ENCODE data around the gene SH3RF2.

Gene SH3RF2

DNA sequence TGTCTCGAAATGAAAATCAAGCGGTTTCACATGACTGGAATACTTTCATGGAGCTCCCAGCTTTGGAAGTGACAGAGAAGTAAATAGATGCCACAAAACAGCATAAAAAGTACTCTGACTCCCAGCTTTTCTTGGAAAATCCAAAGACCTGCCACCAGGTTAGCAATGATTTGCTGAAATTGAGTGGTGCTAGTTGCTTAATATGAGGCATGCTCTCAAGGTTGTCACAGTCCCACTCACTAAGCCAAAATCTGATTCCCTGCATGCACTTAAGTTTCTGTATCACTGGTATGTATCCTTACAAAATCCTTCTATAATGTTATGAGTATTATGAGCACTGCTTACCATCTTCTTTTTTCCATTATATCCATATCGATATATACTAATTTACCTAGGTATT lies 13.0 kb upstream of the SH3RF2 start:
- DNase-seq, result no peak

DNA sequence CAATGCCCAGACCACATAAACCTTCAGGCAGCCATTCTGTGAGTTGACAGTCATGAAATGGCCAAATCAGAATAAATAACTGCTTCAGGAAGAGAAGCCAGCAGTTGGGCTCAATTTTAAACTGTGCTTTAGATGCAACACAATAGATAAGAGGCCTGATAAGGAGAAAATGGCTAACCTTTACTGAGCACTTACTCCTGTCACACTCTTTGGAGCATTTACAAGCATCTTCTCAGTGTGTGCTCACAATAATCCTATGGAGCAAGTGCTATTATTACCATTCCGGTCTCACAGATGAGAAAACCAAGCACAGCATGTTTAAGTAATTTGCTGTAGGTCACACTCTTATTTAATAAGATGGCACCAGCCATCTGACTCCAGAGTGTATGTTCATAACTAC lies 11.5 kb upstream of the SH3RF2 start:
- no peak for DNase-seq

DNA sequence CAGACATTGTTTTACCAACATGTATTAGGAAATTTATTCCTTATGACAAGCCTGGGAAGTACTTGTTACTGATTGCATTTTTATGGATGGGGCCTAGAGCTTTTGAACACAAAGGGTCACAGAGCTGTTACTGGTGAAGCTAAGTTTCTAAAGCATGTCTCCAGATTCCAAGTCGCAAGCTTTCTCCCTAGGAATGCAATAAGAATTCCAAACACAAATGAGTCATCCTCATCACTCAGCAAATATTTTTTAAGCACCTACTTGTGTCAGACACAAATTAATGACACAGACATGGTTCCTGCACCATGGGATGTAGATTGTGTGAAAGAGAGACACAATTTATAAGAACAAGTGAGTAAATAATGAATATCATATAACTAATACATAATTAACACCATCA lies 11.0 kb upstream of the SH3RF2 start:
- peak; percentile 72 to 87 for DNase-seq

DNA sequence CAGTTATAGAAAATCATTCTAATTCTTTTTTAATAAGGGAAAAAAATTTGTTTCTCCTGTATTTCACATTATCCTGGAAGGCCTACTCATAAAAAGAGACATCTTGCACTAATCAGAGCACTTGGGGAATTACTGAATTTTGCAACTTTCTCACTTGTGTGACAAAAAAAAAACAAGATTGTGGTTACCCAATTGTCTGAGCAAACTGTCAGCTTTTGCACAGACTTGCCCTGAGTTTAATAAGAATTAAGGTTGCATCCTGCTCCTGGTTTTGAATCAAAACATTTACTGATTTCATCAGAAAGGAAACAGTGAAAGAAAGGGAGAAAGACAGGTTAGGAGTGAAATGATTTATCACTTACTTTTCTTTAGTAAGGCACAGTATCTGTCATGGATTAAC lies 10.6 kb upstream of the SH3RF2 start:
- no peak for DNase-seq

DNA sequence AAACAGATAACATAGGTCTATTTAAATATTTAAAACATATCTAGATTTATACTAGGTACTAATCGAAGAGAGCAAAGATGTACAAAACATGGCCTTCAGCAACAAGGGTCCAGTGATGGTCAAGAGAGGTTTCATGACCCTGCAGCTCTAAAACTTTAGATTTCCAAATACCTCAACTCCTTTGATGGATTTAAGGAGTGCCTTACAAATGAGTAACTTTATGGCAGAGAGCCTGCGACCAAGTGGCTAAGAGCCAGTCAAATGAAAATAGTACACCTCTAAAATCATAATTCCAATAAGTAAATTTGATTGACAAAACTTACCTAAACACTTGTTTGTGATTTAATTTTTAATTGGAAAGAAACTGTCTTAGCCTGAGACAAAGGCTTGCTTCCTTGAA lies 4.7 kb upstream of the SH3RF2 start:
- no peak for DNase-seq

DNA sequence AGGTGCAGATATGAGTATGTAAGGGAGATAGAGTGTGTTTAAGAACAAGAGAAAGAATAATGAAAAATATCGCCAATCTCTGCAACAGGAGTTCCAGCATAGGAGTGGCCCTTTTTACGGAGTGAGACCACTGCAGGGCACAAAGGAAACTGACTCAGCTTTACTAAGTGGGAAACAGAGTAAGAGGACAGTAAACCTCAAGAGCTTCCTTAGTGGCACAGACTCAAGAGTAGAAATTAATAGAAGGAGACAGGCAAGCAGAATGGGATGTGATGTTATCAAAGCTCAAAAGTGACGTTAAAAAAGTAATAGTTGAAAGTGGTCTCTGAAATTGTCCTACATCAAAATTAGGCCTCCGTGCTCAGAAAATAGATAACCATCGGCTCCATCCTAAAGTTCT lies 2.1 kb upstream of the SH3RF2 start:
- DNase-seq, result no peak

DNA sequence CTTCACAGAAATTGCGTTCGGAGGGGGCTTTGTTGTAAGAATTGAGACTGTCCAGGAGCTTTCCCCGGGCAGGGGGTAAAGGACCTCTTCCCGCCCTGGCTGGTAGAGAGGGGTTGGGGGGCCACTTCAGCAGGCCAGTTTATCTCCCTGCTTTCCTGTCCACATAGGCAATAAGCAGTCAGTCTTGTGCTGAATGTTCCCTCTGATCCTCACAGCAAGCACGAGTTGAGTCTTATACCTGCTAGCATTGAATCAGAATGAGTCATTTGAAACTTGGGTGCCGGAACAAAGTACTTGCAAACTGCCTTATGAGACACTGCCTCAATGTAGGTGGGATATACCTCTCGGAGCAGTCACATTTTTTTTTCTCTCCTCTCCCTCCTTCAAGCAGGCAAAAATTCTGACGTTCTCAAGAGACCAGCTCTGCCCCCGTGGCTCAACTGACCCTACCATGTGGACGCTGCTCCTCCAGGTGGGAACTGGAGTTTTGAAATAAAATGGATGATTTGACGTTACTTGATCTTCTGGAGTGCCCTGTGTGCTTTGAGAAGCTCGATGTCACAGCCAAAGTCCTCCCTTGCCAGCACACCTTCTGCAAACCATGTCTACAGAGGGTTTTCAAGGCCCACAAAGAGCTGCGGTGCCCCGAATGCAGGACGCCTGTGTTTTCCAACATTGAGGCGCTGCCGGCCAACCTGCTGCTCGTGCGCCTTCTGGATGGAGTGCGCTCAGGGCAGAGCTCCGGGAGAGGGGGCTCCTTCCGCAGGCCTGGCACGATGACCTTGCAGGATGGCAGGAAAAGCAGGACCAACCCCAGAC lies 1.3 kb downstream of the SH3RF2 start:
- DNase-seq, result no peak

DNA sequence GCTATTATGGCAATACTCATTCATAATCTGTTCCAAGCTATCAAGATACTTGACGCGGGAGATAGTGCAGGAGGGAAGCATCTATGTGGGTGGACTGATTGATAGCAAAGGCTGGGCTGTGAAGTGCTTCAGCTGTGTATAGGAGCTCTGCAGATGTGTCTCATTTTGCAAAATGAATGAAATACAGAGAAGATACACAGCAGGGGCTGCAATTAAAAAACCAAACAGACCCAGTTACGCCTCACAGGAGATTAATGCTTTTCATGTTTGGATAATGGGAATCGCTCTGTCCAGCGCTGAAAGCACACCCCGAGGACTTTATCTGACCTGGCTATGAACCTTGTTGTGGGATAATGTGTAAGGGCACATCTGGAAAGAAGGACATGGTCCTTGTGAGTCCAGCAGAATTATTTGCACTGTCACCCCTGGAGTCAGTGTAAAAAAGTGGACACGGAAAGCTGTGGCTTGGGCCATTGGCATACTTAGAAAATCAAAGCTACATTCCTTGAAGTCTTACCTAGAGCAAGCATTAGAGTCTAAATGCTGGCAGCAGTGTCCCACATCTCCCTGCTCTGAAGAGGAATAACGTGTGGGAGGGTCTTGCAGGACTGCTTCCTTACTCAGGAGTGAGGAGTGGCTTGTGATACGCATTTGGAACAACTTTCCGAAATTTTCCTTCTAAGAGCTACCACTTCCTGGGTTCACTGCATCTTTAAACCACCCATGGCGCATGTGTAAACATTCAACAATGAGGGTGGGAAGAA lies 2.6 kb downstream of the SH3RF2 start:
- no peak for DNase-seq

DNA sequence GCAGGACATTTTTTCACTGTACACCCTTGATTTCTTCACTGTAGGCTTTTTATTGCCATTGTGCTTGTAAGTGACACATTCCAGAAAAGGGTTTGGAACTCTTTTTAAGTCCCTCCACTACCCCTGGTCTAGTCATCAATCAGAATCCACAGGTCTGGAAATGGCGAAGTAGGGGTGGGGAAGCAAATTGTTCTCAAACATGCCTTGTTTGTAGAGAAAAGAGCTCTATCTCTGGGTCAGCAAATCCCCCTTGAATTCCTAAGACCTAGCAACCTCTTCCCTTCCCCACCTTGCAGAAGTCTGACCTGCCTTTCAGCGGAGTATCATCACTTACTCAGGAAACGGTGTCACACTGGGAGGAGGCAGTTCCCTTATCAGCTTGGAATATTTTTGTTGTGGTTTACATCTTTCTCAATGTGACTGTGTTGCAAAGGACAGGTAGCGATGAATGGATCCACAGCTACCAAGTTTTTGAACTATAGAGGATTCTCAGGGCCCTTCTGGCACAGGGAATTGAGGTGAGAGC lies 3.2 kb downstream of the SH3RF2 start:
- no peak for DNase-seq

DNA sequence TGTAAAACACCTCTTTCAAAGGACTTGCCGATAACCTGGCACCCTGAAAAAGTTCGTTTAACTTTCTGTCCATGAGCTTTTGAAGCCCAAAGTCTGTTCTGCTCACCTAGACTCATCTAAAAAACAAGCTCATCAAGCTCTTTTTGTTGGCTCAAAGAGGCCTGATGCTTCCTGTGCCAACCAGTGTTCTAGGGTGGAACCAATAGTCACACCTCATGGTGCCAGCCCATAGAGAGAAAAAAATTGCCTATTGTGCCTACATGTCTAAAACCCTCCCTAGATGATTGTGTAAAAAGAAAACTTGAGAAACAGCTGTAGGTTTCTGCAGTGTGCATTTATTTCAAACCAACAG lies 4.7 kb downstream of the SH3RF2 start:
- no peak for DNase-seq

DNA sequence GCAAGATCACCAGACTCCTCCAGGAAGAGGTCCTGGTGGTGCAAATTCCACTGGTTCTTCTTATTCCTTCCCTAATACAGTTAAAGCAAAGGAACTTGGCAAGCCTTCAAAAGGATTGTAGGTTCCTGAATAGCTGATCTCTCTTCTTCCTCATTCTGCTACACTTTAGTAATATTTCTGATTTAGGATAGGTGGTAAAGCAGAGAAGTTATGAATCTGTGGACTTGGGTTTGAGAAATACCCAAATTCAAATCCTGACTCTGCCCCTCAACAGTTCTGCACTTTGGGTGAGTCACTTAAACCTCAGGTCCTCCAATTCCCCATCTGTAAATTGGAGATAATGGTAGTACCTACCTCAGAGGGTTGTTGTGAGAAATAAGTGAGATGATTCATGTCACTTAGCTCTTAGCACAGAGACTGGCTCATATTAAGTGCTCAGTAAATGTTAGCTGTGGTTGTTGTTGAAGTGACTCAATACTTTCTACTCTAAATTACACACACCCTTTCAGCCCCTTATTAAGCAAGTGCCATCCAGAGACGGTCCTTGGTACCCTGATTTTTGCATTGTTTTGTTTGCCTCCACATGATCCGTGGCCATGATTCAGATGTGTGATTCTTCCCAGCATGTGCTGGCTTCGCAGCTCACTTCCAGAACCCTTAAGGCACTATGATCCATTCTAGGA lies 5.2 kb downstream of the SH3RF2 start:
- no peak for DNase-seq

DNA sequence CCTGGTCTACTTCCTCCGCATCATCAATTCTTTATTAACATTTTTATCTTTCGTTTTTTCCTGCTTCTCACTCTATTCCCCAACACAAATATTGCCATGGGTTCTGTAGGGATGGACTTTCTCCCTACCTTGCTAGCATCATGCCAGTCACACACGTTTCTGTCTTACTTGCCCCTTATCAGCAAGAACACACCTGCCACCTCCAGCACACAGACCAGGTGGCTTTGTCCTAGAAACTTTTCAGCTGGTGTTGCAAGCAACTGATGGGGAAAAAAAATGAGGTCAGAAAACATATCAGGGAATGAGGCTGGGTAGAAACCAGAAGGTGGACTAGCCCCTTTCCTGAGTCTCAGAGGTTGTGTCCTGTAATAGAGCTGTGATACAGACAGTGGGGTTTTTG lies 5.8 kb downstream of the SH3RF2 start:
- DNase-seq, result no peak

DNA sequence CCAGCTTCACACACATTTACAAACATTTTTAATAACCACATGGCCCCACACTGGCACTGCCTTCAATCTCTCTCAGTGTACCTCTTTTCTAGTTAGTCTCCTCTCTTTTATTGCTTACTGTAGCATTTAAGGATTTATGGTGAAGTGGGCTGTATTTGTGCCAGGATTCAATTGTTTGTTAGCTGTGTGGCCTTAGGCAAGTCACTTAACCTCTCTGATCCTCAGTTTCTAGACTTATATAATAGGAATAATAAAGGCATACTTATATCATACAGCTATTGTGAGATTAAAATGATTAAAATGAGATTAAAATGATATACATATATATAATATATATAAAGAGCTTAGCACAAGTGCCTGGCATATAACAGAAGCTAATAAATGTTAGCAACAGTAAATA lies 6.4 kb downstream of the SH3RF2 start:
- DNase-seq, result no peak

DNA sequence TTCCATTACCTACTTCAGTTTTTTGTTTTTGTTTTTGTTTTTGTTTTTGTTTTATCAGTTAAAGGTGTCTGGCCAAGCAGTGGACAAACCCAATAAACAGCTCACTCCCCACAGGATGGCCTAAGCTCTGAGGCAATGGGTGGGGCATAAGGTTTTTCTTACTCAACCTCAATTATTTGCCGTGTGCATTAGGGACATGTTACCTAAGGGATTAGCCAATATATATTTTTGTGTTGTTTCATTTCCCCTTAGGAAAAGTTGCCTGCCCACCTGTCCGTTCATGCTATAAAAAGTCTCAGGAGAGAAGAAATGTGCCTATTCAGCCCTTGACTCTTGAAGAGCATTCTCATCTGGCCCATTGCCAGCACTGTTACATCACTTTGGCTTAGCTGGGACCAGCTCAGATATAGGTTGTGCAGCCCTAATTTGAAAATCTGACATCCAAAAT lies 7.3 kb downstream of the SH3RF2 start:
- DNase-seq, result no peak

DNA sequence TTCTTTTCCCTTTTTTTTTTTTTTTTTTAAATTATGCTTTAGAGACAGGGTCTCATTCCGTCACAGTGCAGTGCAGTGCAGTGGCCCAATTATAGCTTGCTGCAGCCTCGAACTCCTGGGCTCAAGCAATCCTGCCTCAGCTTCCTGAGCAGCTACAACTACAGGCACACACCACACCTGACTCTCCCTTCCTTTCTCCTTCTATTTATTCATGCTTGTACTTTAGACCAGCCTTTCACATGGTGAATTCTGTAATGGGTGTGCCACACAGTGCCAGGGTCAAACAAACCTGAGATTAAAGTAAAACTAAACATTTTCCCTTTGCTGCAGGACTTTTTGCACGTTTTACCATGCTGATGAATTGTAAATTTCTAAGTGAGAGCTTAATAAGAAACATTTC lies 8.0 kb downstream of the SH3RF2 start:
- no peak for DNase-seq

DNA sequence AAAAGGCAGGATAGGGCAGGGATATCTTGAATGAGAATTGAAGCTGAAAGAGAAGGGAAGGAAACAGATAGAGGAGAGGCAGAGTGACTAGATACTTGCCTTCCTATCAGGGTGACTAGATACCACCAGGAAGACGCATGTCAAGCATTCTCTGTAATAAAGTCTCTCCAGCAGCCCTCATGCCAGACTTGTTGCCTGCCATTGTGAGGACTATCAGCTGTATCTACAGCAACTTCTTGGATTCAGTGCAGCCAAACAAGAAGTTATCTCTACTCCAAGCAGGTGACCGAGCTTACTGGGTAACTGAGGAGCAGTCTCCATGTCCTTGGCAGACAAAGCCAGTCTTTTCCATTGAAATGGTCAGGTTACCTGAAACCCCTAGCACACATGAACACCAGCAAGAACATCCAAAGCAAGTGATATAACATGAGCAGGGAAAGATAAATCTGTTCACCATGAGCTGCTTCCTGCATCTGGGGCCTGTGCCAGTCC lies 9.3 kb downstream of the SH3RF2 start:
- DNase-seq, result no peak

DNA sequence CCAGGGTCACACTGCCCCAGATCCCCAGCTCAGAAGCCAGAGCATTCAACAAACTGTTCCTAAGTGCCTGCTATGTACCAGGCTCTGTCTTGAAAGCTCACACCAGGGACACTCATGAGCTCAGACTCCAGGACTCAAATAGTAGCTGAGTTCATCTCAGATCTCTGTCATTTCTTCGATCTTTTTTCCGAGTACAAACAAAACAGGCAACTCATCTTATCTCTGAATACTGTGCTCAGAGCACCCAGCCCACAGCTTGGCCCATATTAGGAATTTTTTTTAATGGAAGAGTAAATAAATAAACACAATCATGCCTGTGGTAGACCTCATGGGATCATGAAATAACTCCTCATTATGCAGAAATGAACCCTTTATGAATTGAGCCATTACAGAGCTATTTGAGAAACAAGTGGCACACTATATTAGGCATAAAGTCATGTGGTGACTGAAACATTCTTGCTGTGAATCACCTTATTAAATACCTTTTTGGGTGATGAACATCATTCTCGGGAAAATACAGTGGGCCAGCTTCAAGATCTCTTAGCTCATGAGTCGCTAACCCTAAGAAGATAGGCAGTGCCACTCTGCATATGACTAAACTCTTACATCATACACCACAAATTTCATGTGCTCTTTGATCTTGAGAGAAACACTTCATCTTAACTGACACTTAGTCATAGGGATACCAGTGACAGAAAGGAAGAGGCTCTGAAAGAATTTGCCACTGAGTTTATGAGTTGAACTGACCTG lies 9.9 kb downstream of the SH3RF2 start:
- peak; percentile 52 to 71 for DNase-seq

DNA sequence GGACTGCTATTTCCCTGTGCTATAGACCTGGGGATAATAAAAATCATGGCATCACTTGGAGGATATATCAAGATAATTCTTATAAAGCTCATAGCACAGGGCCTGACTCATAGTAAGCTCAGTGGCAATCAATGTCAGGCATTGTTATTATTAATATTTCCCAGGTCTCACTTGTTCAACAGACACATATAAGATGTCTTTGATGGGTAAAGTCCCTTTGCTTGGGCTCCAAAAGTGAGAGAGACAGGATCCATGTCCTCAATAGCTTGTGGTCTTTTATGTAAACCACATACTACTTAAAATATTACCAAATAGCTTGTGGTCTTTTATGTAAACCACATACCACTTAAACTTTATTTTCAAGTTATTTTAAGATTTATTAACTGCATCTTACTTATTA lies 11.2 kb downstream of the SH3RF2 start:
- DNase-seq, result no peak

DNA sequence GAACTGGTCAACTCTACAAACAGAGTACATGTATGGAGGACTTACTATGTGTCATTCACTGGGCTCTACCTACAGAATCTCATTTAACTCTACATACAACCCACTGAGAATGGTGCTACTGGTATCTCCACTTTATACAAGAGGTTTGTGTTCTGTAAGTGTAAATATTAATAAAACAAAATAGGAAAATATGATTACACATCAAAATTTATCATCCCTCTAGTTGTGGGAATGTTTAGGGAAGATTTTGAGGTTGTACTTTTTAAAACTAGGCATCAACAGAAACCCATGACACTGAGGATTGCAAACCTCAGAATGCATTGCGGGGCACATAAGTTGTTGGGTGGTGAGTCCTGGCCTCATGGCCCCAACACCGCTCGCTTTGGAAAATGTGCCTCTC lies 11.7 kb downstream of the SH3RF2 start:
- DNase-seq, result no peak

DNA sequence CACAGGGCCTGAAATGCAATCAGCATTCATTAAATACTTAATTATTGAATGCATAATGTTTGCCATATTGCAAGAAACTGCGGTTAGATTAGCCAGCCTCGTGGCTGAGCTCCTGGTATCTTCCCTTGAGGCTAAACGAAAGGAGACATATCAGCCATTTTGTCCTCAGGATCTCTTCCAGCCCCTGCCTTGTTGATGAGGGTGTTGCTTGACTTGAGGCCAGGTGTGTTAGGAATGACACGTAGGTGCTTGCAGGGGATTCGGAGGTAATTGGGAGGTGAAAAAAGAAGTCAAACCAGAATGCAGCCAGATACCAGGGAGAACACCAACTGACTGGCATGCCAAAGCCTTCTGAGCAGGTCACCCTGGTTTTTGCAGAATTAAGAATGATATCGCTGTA lies 12.5 kb downstream of the SH3RF2 start:
- no peak for DNase-seq

DNA sequence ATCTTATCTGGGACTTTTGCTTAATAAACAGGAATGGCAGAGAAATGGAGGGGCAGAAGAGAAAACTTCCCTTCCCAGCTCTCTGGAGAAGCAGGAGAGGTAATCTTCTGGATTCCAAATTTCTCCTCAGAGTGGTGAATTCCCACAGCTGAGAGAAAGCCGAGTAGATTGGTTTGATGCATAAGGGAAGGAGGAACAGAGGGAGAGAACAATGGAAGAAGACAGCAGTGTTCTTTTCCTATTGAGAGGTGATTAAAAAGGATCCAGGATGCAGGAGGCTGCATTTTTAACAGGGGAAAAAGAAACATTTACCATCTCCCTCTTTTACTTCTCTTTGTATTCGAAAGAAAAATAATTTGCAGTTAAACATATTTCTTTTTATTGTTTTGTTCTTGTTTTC lies 13.1 kb downstream of the SH3RF2 start:
- no peak for DNase-seq

DNA sequence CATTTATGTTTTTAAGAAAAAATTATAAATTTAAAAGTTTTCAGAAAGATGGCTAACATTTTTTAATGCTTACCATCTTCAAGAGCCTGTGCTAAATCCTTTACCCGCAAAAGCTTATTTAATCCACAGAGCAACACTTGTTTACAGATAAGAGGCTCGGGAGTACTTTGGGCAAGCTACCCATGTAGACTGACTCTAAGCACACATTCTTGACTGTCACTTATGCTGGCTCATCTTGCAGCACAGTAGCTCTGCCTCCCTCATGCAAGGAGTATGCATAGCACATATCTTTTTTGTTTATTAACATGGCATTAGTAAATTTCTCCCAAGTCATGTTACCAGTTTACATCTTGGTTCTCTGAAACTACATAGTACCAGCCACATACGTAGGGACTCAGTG lies 14.7 kb downstream of the SH3RF2 start:
- no peak for DNase-seq

DNA sequence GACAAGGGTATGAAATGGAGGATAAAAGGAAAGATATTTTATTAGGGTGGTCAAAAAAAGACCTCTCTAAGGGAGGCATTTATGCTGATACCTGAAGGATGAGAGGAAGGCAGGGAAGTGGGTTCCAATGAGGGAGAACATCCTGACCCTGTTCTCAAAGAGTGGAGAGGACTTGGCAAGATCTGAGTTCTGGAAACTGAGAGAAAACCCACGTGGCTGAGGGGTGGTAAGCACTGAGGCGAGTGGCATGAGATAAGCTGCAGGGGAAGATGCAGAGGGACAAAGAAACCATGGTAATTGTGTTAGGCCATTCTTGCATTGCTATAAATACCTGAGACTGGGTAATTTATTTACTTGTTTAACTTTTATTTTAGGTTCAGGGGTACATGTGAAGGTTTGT lies 16.8 kb downstream of the SH3RF2 start:
- DNase-seq, result no peak

Measured in SW 1271 (cell line).